VCaP (cell line): ENCODE data around the gene PKN1.
"Not testable (repeated sequence)": the region's sequence is repeated elsewhere in the genome, so short reads cannot be mapped to it uniquely, and the experiment has no call there.

Experiments used
- H3K27ac ChIP-seq: fragments of 450-650 bp; 2 replicates; pipeline ENCODE4 v1.5.1; 2017
- CTCF ChIP-seq: fragments of 450-650 bp; conservative IDR thresholded peaks from 2 replicates; pipeline ENCODE4 v1.5.1; 2017; ENCODE audit warnings: mild to moderate bottlenecking, moderate library complexity

PKN1 gene

GRCh38 chr19:14395262-14395661 lies 37.8 kb upstream of the PKN1 start:
- no peak overlapping the region for H3K27ac ChIP-seq
- TF ChIP-seq CTCF = no peak

GRCh38 chr19:14395710-14396336 lies 37.3 kb upstream of the PKN1 start:
- H3K27ac ChIP-seq = no peak overlapping the region
- no peak for TF ChIP-seq CTCF

GRCh38 chr19:14396730-14397129 lies 36.4 kb upstream of the PKN1 start:
- not testable (repeated sequence) for H3K27ac ChIP-seq

- H3K27ac ChIP-seq = not testable (repeated sequence)
Measured at GRCh38 chr19:14397168-14397567, 35.9 kb upstream of the PKN1 start.

- H3K27ac ChIP-seq = no peak overlapping the region
- TF ChIP-seq CTCF = no peak
Measured at GRCh38 chr19:14400951-14401431, 32.1 kb upstream of the PKN1 start.

GRCh38 chr19:14401468-14402195 lies 31.5 kb upstream of the PKN1 start:
- no peak for TF ChIP-seq CTCF
- H3K27ac ChIP-seq = no peak overlapping the region

GRCh38 chr19:14402332-14403144 lies 30.6 kb upstream of the PKN1 start:
- H3K27ac ChIP-seq = no peak overlapping the region
- no peak for TF ChIP-seq CTCF

- not testable (repeated sequence) for H3K27ac ChIP-seq
Measured at GRCh38 chr19:14403145-14403930, 29.8 kb upstream of the PKN1 start.
